ENCODE data around the gene KCNIP4. TPM values are rescaled to one million over a fixed set of nuclear protein-coding genes. Genes with fewer than 3 reads are reported as not detected.
A peak's percentile ranks its signal among the peaks of the same experiment; 100 is the strongest.

Gene KCNIP4
- total and polyA plus RNA-seq, 2 donors (not counting 3 experiments of a cell fraction or from before 2014, with no cell fraction given) = not detected

GRCh38 chr4:20983763-20984575, 964.6 kb downstream of the KCNIP4 start:
- H3K9me3 ChIP-seq (replicated peaks; ENCODE audit: control insufficient read depth, insufficient read depth, low read length) = no peaks in the 10 kb centered on the region
- dilution Hi-C loops (cut with MboI; ENCODE audit: extremely low pct_ligation_motif_present, low sequenced_read_pairs) = no loop called here
- H3K4me1 ChIP-seq (ENCODE audit: control insufficient read depth, extremely low read depth, insufficient read depth, low read length) = no peaks in the 10 kb centered on the region
- FAIRE-seq (no peak), DNase-seq (ENCODE audit: low read depth, low spot score) (peak; percentile 38)
- H3K27me3 ChIP-seq (ENCODE audit: control insufficient read depth in 2 of 2, insufficient read depth in 2 of 2, low read length in 2 of 2) = no peaks in the 10 kb centered on the region
- BruUV-seq (replicated peaks) = no TSS peak
- H2AFZ ChIP-seq (ENCODE audit: low read depth, low read length) = peak overlapping the region; percentile 69
- peak overlapping the region in 2 of 3 experiments; percentile 28 to 40 for H3K4me3 ChIP-seq (replicated peaks in 1 of 3; ENCODE audit: insufficient read depth in 1 of 3, low read depth in 1 of 3, low read length in 3 of 3)
- ChIA-PET CTCF (interaction anchor here (0.9 to 1.6 kb wide), 4 partner anchors 9 to 210 kb away, joined by 3 to 12 read pairs (median 4); no protein-coding TSS in a partner anchor), POLR2A (no interaction called here)
- no peaks in the 10 kb centered on the region for H3K9me1 ChIP-seq (replicated peaks; ENCODE audit: control insufficient read depth, extremely low read depth, insufficient read depth, low read length)
- H3K27ac ChIP-seq (ENCODE audit: insufficient read depth, low read depth, low read length) = no peak overlapping the region
- H3K4me2 ChIP-seq (ENCODE audit: insufficient read depth, low read length) = peak overlapping the region; percentile 54
- no peaks in the 10 kb centered on the region for H3K79me2 ChIP-seq (ENCODE audit: control insufficient read depth, insufficient read depth, low read length)
- H3K9ac ChIP-seq (replicated peaks; ENCODE audit: extremely low read depth, insufficient read depth, low read length) = no peak overlapping the region
- no peak for TF ChIP-seq JUN (IDR thresholded peaks at IDR 0.05; ENCODE audit: borderline replicate concordance, insufficient read depth, insufficient read length, low read depth)
- no peak for TF ChIP-seq EZH2 (IDR thresholded peaks at IDR 0.05; ENCODE audit: borderline replicate concordance, low read depth, low read length, severe bottlenecking)
- no peak for TF ChIP-seq GATA2 (IDR thresholded peaks at IDR 0.05; ENCODE audit: insufficient read depth, insufficient read length, low read depth, low read length)
- TF ChIP-seq, protein P1, sequence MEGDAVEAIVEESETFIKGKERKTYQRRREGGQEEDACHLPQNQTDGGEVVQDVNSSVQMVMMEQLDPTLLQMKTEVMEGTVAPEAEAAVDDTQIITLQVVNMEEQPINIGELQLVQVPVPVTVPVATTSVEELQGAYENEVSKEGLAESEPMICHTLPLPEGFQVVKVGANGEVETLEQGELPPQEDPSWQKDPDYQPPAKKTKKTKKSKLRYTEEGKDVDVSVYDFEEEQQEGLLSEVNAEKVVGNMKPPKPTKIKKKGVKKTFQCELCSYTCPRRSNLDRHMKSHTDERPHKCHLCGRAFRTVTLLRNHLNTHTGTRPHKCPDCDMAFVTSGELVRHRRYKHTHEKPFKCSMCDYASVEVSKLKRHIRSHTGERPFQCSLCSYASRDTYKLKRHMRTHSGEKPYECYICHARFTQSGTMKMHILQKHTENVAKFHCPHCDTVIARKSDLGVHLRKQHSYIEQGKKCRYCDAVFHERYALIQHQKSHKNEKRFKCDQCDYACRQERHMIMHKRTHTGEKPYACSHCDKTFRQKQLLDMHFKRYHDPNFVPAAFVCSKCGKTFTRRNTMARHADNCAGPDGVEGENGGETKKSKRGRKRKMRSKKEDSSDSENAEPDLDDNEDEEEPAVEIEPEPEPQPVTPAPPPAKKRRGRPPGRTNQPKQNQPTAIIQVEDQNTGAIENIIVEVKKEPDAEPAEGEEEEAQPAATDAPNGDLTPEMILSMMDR (IDR thresholded peaks at IDR 0.05; ENCODE audit: extremely low read depth in 1 of 2, insufficient read depth in 1 of 2, low read depth in 1 of 2, low read length in 2 of 2) = no peak
- TF ChIP-seq MYC (IDR thresholded peaks at IDR 0.05; ENCODE audit: low read depth, low read length) = no peak
- TF ChIP-seq FOS (IDR thresholded peaks at IDR 0.05; ENCODE audit: borderline replicate concordance, insufficient read depth, low read length) = no peak
- TF ChIP-seq POLR2AphosphoS5 (IDR thresholded peaks at IDR 0.05; ENCODE audit: insufficient read depth, low read depth, low read length) = no peak
- no peaks in the 10 kb centered on the region for H4K20me1 ChIP-seq (replicated peaks; ENCODE audit: control insufficient read depth, extremely low read depth, insufficient read depth, low read length)
- no peaks in the 10 kb centered on the region for H3K36me3 ChIP-seq (ENCODE audit: control insufficient read depth in 2 of 2, extremely low read depth in 1 of 2, insufficient read depth in 2 of 2, low read length in 2 of 2)
- intact Hi-C loops (cut with micrococcal nuclease) = no loop called here

Measured in endothelial cell of umbilical vein (primary cell).